GM21381 (cell line): Measurements from ENCODE around the gene AIF1L.
"Not testable (repeated sequence)": the region's sequence is repeated elsewhere in the genome, so short reads cannot be mapped to it uniquely, and the experiment has no call there.

ENCODE experiments used
- ATAC-seq: cut with Tn5 transposase; IDR thresholded peaks from one replicate; pipeline ENCODE4 v1.9.1; 2021; ENCODE audit warnings: mild to moderate bottlenecking, moderate library complexity; ENCODE audit not compliant: unreplicated experiment

The AIF1L gene

GRCh38 chr9:131097948-131098278, 1.6 kb downstream of the AIF1L start:
- ATAC-seq: no peak

GRCh38 chr9:131098391-131099101, 2.2 kb downstream of the AIF1L start:
- ATAC-seq: no peak

GRCh38 chr9:131099102-131099606, 2.8 kb downstream of the AIF1L start:
- no peak for ATAC-seq

- ATAC-seq: not testable (repeated sequence)
Measured at GRCh38 chr9:131099845-131100244, 3.5 kb downstream of the AIF1L start.

GRCh38 chr9:131100445-131100844, 4.1 kb downstream of the AIF1L start:
- no peak for ATAC-seq

- no peak for ATAC-seq
Measured at GRCh38 chr9:131101207-131101964, 5.1 kb downstream of the AIF1L start.

- ATAC-seq: no peak
Measured at GRCh38 chr9:131103024-131103423, 6.7 kb downstream of the AIF1L start.

- ATAC-seq: no peak
Measured at GRCh38 chr9:131103535-131103934, 7.2 kb downstream of the AIF1L start.

- no peak for ATAC-seq
Measured at GRCh38 chr9:131104016-131104740, 7.8 kb downstream of the AIF1L start.

GRCh38 chr9:131105952-131106351, 9.6 kb downstream of the AIF1L start:
- no peak for ATAC-seq

- no peak for ATAC-seq
Measured at GRCh38 chr9:131107760-131108159, 11.4 kb downstream of the AIF1L start.

GRCh38 chr9:131111186-131111853, 15.0 kb downstream of the AIF1L start:
- no peak for ATAC-seq

- ATAC-seq: no peak
Measured at GRCh38 chr9:131111854-131112311, 15.6 kb downstream of the AIF1L start.

- no peak for ATAC-seq
Measured at GRCh38 chr9:131112374-131113154, 16.2 kb downstream of the AIF1L start.

GRCh38 chr9:131113655-131114054, 17.3 kb downstream of the AIF1L start:
- ATAC-seq: no peak

GRCh38 chr9:131114084-131114535, 17.8 kb downstream of the AIF1L start:
- no peak for ATAC-seq

- not testable (repeated sequence) for ATAC-seq
Measured at GRCh38 chr9:131115360-131115742, 19.0 kb downstream of the AIF1L start.

GRCh38 chr9:131116281-131117120, 20.2 kb downstream of the AIF1L start:
- no peak for ATAC-seq

- ATAC-seq: no peak
Measured at GRCh38 chr9:131117121-131117761, 20.9 kb downstream of the AIF1L start.
